Hepatocyte (in vitro differentiated cells): ENCODE results near the gene GABRE. TPM values are rescaled to one million over a fixed set of nuclear protein-coding genes. Genes with fewer than 3 reads are reported as not detected.
A peak's percentile ranks its signal among the peaks of the same experiment; 100 is the strongest.

Experiments
- DNase-seq: peaks from one replicate; pipeline ENCODE4 v3.0.0-alpha.2; 2016; ENCODE audit warnings: low spot score
- H2AFZ ChIP-seq: fragments of 200-600 bp; sonication (generic); 2 replicates; pipeline ENCODE4 v1.6.0; 2016; ENCODE audit warnings: antibody characterized with exemption, mild to moderate bottlenecking
- H3K27ac ChIP-seq: fragments of 200-600 bp; sonication (generic); 2 replicates; pipeline ENCODE4 v1.5.1; 2016; ENCODE audit warnings: mild to moderate bottlenecking
- H3K27me3 ChIP-seq: fragments of 200-600 bp; sonication (generic); 2 replicates; pipeline ENCODE4 v1.6.1; 2016
- H3K36me3 ChIP-seq: fragments of 200-600 bp; sonication (generic); replicated peaks from 2 replicates; pipeline ENCODE4 v1.5.1; 2016; ENCODE audit warnings: low read depth; ENCODE audit not compliant: insufficient read depth
- H3K4me1 ChIP-seq: fragments of 200-600 bp; sonication (generic); 2 replicates; pipeline ENCODE4 v1.5.1; 2016; ENCODE audit warnings: mild to moderate bottlenecking, moderate library complexity; ENCODE audit not compliant: insufficient read depth
- H3K4me2 ChIP-seq: fragments of 200-600 bp; sonication (generic); 2 replicates; pipeline ENCODE4 v1.6.0; 2016
- H3K4me3 ChIP-seq: fragments of 200-600 bp; sonication (generic); 2 replicates; pipeline ENCODE4 v1.5.1; 2016; ENCODE audit warnings: mild to moderate bottlenecking
- H3K79me2 ChIP-seq: fragments of 200-600 bp; sonication (generic); 2 replicates; pipeline ENCODE4 v1.6.0; 2017; ENCODE audit warnings: mild to moderate bottlenecking
- H3K9me2 ChIP-seq: fragments of 200-600 bp; sonication (generic); replicated peaks from 2 replicates; pipeline ENCODE4 v1.6.0; 2017; ENCODE audit warnings: mild to moderate bottlenecking; ENCODE audit not compliant: insufficient read depth
- H3K9me3 ChIP-seq: fragments of 200-600 bp; sonication (generic); 2 replicates; pipeline ENCODE4 v1.5.1; 2016; ENCODE audit warnings: low read depth, mild to moderate bottlenecking
- H4K20me1 ChIP-seq: fragments of 200-600 bp; sonication (generic); 2 replicates; pipeline ENCODE4 v1.6.0; 2016; ENCODE audit warnings: mild to moderate bottlenecking; ENCODE audit not compliant: insufficient read depth, poor library complexity, severe bottlenecking
- EZH2 ChIP-seq: fragments of 200-600 bp; sonication (generic); IDR thresholded peaks from 2 replicates; pipeline ENCODE4 v1.6.1; 2016; ENCODE audit warnings: antibody characterized with exemption, mild to moderate bottlenecking, borderline replicate concordance
- EZH2phosphoT487 ChIP-seq: fragments of 200-600 bp; sonication (generic); IDR thresholded peaks from one replicate; pipeline ENCODE4 v1.6.1; 2018; ENCODE audit warnings: antibody characterized with exemption, mild to moderate bottlenecking, low read depth, moderate library complexity; ENCODE audit not compliant: unreplicated experiment, severe bottlenecking
- WGBS: methylation state at CpG from one replicate; pipeline ENCODE4 v1.1.6; 2016; ENCODE audit warnings: low lambda C conversion rate; ENCODE audit errors: missing lambda C conversion rate; 5-methylcytosine and 5-hydroxymethylcytosine counted together
- microRNA counts: library from miRNA; unstranded; fragments of <30 nt; microRNA quantifications from one replicate; lab custom pipeline; 2017
- microRNA-seq: library from miRNA; unstranded; fragments of <30 nt; microRNA quantifications from one replicate; pipeline ENCODE4, GENCODE V29; 2017
- polyA plus RNA-seq: library from polyadenylated mRNA; unstranded; fragments of >200 nt; fragmentation: Nextera tagmentation; extraction: Ambion mirVana; gene quantifications from 2 replicates; pipeline ENCODE4 v1.2.1, GENCODE V29; 2016
- total RNA-seq: library from RNA; depleted of rRNA; stranded (reverse); fragments of >200 nt; gene quantifications from 2 replicates; pipeline ENCODE4 v1.2.3, GENCODE V29; 2014
- TF ChIP-seq, protein P1 (sequence below): fragments of 200-600 bp; sonication (generic); IDR thresholded peaks from 2 replicates; pipeline ENCODE4 v1.5.1; 2016; ENCODE audit warnings: antibody characterized with exemption, mild to moderate bottlenecking; ENCODE audit not compliant: poor library complexity

GABRE gene
- total and polyA plus RNA-seq, 2 experiments from 2014 or later = 9.0 to 15.1 TPM

DNA sequence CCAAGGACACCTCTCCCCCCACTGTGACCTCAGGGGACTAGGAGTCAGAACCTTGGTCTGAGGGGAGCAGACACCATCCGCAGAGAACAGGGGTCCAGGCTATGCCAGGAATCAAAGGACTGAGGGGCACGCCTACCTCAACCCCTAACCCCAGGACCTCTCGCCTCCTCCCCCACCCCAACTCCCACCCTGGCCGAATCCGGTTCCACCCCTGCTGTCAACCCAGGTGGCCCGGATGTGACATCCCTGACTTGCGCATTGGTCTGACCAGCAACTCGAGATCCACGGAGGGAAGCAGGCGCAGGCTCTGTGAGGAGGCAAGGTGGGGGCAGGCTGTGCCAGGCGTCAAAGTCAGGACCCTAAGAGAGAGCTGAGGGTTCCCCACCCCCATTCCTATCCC lies 62.3 kb downstream of the GABRE start:
- DNase-seq = no peak
- no peak overlapping the region for H3K27ac ChIP-seq
- H3K36me3 ChIP-seq = no peaks in the 10 kb centered on the region
- no peaks in the 10 kb centered on the region for H3K79me2 ChIP-seq
- no peaks in the 10 kb centered on the region for H3K9me3 ChIP-seq
- H3K4me3 ChIP-seq = no peak overlapping the region
- 92% methylated on average over 7 of the region's 11 CpGs for WGBS
- no peaks in the 10 kb centered on the region for H4K20me1 ChIP-seq
- H3K4me2 ChIP-seq = no peak overlapping the region
- H2AFZ ChIP-seq = no peak overlapping the region
- H3K9me2 ChIP-seq = no peaks in the 10 kb centered on the region
- H3K4me1 ChIP-seq = no peaks in the 10 kb centered on the region
- TF ChIP-seq EZH2 (no peak), EZH2phosphoT487 (no peak)
- TF ChIP-seq, protein P1, sequence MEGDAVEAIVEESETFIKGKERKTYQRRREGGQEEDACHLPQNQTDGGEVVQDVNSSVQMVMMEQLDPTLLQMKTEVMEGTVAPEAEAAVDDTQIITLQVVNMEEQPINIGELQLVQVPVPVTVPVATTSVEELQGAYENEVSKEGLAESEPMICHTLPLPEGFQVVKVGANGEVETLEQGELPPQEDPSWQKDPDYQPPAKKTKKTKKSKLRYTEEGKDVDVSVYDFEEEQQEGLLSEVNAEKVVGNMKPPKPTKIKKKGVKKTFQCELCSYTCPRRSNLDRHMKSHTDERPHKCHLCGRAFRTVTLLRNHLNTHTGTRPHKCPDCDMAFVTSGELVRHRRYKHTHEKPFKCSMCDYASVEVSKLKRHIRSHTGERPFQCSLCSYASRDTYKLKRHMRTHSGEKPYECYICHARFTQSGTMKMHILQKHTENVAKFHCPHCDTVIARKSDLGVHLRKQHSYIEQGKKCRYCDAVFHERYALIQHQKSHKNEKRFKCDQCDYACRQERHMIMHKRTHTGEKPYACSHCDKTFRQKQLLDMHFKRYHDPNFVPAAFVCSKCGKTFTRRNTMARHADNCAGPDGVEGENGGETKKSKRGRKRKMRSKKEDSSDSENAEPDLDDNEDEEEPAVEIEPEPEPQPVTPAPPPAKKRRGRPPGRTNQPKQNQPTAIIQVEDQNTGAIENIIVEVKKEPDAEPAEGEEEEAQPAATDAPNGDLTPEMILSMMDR = no peak
- H3K27me3 ChIP-seq = no peaks in the 10 kb centered on the region

DNA sequence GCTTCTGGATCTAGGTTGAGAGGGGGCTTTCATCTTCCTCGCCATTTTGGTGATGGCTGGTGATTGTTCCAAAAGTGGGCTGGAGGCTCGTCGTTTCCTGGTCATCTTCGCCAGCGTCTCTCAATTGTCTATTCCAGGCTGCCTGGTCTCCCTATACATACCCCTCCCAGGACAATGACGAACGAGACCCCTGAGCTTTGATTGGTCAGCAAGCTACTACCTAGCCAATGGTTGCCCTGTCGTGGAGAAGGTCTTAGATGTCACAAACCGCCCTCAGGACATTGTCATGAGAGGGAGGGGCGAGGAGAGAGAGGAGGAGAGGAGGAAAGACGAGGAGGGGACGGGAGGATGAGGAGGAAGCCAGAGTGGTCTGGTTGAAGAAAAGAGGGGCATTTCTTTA lies 69.5 kb downstream of the GABRE start:
- Histone ChIP-seq H3K79me2 (no peaks in the 10 kb centered on the region), H3K4me1 (no peaks in the 10 kb centered on the region), H2AFZ (no peak overlapping the region), H3K4me3 (no peak overlapping the region), H3K4me2 (no peak overlapping the region), H4K20me1 (no peaks in the 10 kb centered on the region), H3K9me3 (no peaks in the 10 kb centered on the region), H3K27ac (no peak overlapping the region), H3K9me2 (no peaks in the 10 kb centered on the region), H3K36me3 (no peaks in the 10 kb centered on the region), H3K27me3 (no peaks in the 10 kb centered on the region)
- DNase-seq = no peak
- 78% methylated on average over 12 of the region's 12 CpGs for WGBS
- TF ChIP-seq EZH2phosphoT487 (no peak), EZH2 (no peak)
- TF ChIP-seq, protein P1 = no peak

MicroRNA genes within 50 kb of the gene (microRNA counts, 767-probe panel; counts per million panel counts)
- microRNA hsa-miR-224-5p (lab: Ali Mortazavi, UCI) (not detected), microRNA hsa-miR-452-5p (lab: Ali Mortazavi, UCI) (not detected)

Small RNA genes lying within 50 kb of the gene (microRNA-seq; reads per million reads assigned to microRNA genes)
- gene MIR224 (1,029 reads per million, percentile 80 among the genes with 10 or more reads in this experiment), gene MIR452 (244 reads per million, percentile 67 among the genes with 10 or more reads in this experiment)

Other genes starting within 250 kb of the GABRE start
- not detected in 2 replicates for gene CNGA2, start 239.9 kb downstream of the GABRE start, total RNA-seq
- not detected in 2 replicates for gene CNGA2, start 239.9 kb downstream of the GABRE start, polyA plus RNA-seq
- not detected in 2 replicates for gene MAGEA4, start 61.8 kb downstream of the GABRE start, total RNA-seq
- not detected in 2 replicates for gene MAGEA4, start 61.8 kb downstream of the GABRE start, polyA plus RNA-seq
- not detected in 2 replicates for gene MAGEA10, start 163.9 kb upstream of the GABRE start, total RNA-seq
- not detected in 2 replicates for gene MAGEA10, start 163.9 kb upstream of the GABRE start, polyA plus RNA-seq